ENCODE data around the gene TTLL8.

- TF ChIP-seq EZH2 (IDR thresholded peaks at IDR 0.05; ENCODE audit: borderline replicate concordance, low read length): no peak
- TF ChIP-seq CTCF (IDR thresholded peaks at IDR 0.05; ENCODE audit: low read length): no peak
Measured at GRCh38 chr22:50080077-50080465, 22.0 kb upstream of the TTLL8 start.

All from OCI-LY1 (cell line).